Lower leg skin (tissue), 4 donors: ENCODE data around the gene PNLIPRP2. TPM values are rescaled to one million over a fixed set of nuclear protein-coding genes. Genes with fewer than 3 reads are reported as not detected.
A peak's percentile ranks its signal among the peaks of the same experiment; 100 is the strongest.

Experiments used
- DNase-seq, 2 donors: peaks; one replicate each; pipeline ENCODE4 v3.0.0-alpha.2; 2019; ENCODE audit warnings: low spot score in 2 of 2
- H3K4me3 ChIP-seq: fragments of 200-600 bp; sonication (generic); 2 replicates; pipeline ENCODE4 v1.5.1; 2017; ENCODE audit warnings: mild to moderate bottlenecking, low read depth; ENCODE audit not compliant: poor library complexity, severe bottlenecking
- POLR2A ChIP-seq, 2 donors: fragments of 450-650 bp; IDR thresholded peaks; one replicate each; pipeline ENCODE4 v1.6.1; 2016 to 2017; ENCODE audit warnings: antibody characterized with exemption in 2 of 2, mild to moderate bottlenecking in 1 of 2, moderate library complexity in 1 of 2
- WGBS, 2 donors: methylation state at CpG; one replicate each; pipeline ENCODE4 v1.1.5; 2018; 5-methylcytosine and 5-hydroxymethylcytosine counted together
- intact Hi-C: fragments of 100-400 bp; cut with DNase I; formaldehyde crosslinking; loops from one replicate; pipeline ENCODE4 v1.15.0; 2023; ENCODE audit warnings: low total_unique reads
- total RNA-seq, 4 donors: library from RNA; depleted of rRNA; stranded (reverse); fragments of >200 nt; gene quantifications; one replicate each; pipeline ENCODE4 v1.1.0, GENCODE V29; 2016
- TF ChIP-seq, protein P1 (sequence below), 3 donors: fragments of 450-650 bp; IDR thresholded peaks; one replicate each; pipeline ENCODE4 v1.5.1; 2016; ENCODE audit warnings: antibody characterized with exemption in 3 of 3, mild to moderate bottlenecking in 3 of 3, moderate library complexity in 2 of 3

PNLIPRP2 gene
- total RNA-seq, 4 donors from 2014 or later, result 0.29 TPM; not detected in 3

DNA sequence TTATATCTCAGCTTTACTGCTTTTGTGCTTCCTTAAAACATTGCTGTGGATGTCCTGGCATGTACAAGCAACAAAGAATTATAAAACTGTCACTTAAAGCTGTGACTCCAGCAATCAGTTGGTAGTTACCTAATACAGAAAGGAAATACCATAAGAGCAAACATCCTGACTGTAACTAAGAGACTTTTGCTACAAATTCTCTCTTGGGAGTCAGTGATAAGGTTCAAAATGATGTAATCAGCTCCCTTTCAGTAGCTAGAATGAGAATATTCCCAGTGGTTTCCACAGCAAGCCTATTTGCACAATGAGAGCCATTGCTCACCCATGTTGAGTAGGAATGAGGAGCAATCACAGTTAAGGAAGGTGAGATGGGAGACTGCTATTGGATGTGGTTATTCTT, 22.4 kb upstream of the PNLIPRP2 start:
- intact Hi-C loops, result no loop called here
- DNase-seq, result no peak
- TF ChIP-seq POLR2A (IDR thresholded peaks at IDR 0.05), result no peak
- TF ChIP-seq, protein P1, sequence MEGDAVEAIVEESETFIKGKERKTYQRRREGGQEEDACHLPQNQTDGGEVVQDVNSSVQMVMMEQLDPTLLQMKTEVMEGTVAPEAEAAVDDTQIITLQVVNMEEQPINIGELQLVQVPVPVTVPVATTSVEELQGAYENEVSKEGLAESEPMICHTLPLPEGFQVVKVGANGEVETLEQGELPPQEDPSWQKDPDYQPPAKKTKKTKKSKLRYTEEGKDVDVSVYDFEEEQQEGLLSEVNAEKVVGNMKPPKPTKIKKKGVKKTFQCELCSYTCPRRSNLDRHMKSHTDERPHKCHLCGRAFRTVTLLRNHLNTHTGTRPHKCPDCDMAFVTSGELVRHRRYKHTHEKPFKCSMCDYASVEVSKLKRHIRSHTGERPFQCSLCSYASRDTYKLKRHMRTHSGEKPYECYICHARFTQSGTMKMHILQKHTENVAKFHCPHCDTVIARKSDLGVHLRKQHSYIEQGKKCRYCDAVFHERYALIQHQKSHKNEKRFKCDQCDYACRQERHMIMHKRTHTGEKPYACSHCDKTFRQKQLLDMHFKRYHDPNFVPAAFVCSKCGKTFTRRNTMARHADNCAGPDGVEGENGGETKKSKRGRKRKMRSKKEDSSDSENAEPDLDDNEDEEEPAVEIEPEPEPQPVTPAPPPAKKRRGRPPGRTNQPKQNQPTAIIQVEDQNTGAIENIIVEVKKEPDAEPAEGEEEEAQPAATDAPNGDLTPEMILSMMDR (IDR thresholded peaks at IDR 0.05), result no peak
- H3K4me3 ChIP-seq, result no peak overlapping the region

- intact Hi-C loops, result no loop called here
- H3K4me3 ChIP-seq, result no peak overlapping the region
- WGBS, 2 donors, result 44 to 57% methylated on average over 5 of the region's 5 CpGs
- TF ChIP-seq POLR2A (IDR thresholded peaks at IDR 0.05), result no peak
- TF ChIP-seq, protein P1 (IDR thresholded peaks at IDR 0.05), result no peak
- DNase-seq, result no peak
Observed at GRCh38 chr10:116599991-116600390, 20.8 kb upstream of the PNLIPRP2 start.

GRCh38 chr10:116602648-116603400, 17.9 kb upstream of the PNLIPRP2 start:
- intact Hi-C loops, result no loop called here
- DNase-seq, result no peak
- WGBS, 2 donors, result 81% methylated on average over 10 of the region's 10 CpGs
- no peak for TF ChIP-seq POLR2A (IDR thresholded peaks at IDR 0.05)
- no peak overlapping the region for H3K4me3 ChIP-seq

DNA sequence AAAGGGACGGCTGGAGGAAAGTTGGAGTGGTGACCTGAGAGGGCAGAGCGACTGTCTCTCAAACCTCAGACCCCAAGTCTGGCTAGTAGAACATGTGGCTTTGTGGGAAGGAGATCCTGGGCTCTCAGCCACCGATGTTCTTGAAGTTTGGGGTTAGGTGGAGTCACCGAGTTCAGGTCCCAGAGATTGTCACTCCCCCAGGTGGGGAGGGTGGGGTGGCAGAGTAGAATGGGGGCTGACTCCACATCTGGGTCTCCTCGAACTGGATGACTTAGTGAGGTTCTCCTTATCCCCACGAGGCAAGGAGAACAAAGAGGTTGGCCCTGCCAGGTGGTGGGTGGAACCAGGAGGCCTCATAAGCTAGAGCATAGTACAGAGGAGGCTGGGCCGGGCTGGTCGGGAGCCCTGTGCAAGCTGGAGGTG, 14.7 kb upstream of the PNLIPRP2 start:
- DNase-seq, result peak in 1 of 2 donors; percentile 78
- TF ChIP-seq, protein P1 (IDR thresholded peaks at IDR 0.05), result no peak
- no peak for TF ChIP-seq POLR2A (IDR thresholded peaks at IDR 0.05)
- intact Hi-C loops, result no loop called here
- no peak overlapping the region for H3K4me3 ChIP-seq
- 57 to 69% methylated on average over 8 of the region's 8 CpGs for WGBS, 2 donors

GRCh38 chr10:116607336-116607735, 13.4 kb upstream of the PNLIPRP2 start:
- no peak for TF ChIP-seq POLR2A (IDR thresholded peaks at IDR 0.05)
- TF ChIP-seq, protein P1 (IDR thresholded peaks at IDR 0.05), result no peak
- intact Hi-C loops, result no loop called here
- 84% methylated on average over 6 of the region's 6 CpGs for WGBS, 2 donors

GRCh38 chr10:116608686-116609594, 11.8 kb upstream of the PNLIPRP2 start:
- intact Hi-C loops, result no loop called here
- 42 to 48% methylated on average over 34 to 37 of the region's 41 CpGs for WGBS, 2 donors
- H3K4me3 ChIP-seq, result no peak overlapping the region
- DNase-seq, result peak in 1 of 2 donors; percentile 83
- no peak for TF ChIP-seq POLR2A (IDR thresholded peaks at IDR 0.05)
- TF ChIP-seq, protein P1 (IDR thresholded peaks at IDR 0.05), result no peak

More at GRCh38 chr10:116607336-116607735, 13.4 kb upstream of the PNLIPRP2 start:
- H3K4me3 ChIP-seq, result no peak overlapping the region
- DNase-seq, result peak in 1 of 2 donors; percentile 36
